ENCODE data around the gene GJB1. TPM values are rescaled to one million over a fixed set of nuclear protein-coding genes. Genes with fewer than 3 reads are reported as not detected.

GJB1 gene
- polyA plus RNA-seq, 3 donors: not detected

- peak overlapping the region; percentile 92 for H3K4me2 ChIP-seq (replicated peaks; ENCODE audit: extremely low read depth, low read length, poor library complexity, severe bottlenecking)
- peaks cover 28 to 33% of the 10 kb centered on the region in 2 donors for H3K4me1 ChIP-seq (ENCODE audit: control insufficient read depth in 1 of 2, insufficient read depth in 2 of 2, low read length in 2 of 2)
- H3K9ac ChIP-seq (ENCODE audit: insufficient read depth, low read length, poor library complexity, severe bottlenecking): peak overlapping the region; percentile 15
- peak overlapping the region; percentile 77 for H3K4me3 Mint-ChIP-seq
- peak overlapping the region in 1 of 2 donors; percentile 31 for H3K27ac ChIP-seq (ENCODE audit: low read depth in 1 of 2, low read length in 2 of 2)
- peaks cover 0 to 11% (median 0%) of the 10 kb centered on the region in 3 donors for H3K27me3 Mint-ChIP-seq (ENCODE audit: low read depth in 3 of 3)
- intact Hi-C loops (cut with micrococcal nuclease): loop anchor here in 1 of 2 donors (10.0 kb wide), 1 partner anchor 57 kb away; no protein-coding TSS in a partner anchor
- peaks cover 34 to 36% of the 10 kb centered on the region in 2 donors for H3K36me3 ChIP-seq (replicated peaks in 1 of 2; ENCODE audit: control insufficient read depth in 1 of 2, insufficient read depth in 2 of 2, low read length in 2 of 2)
- H3K27ac Mint-ChIP-seq: peak overlapping the region in 2 of 7 donors; percentile 12 to 57
- WGBS (ENCODE audit: insufficient coverage): no CpG with 5 or more reads among the region's 8 CpGs
- H3K27me3 ChIP-seq (ENCODE audit: control insufficient read depth in 2 of 2, insufficient read depth in 2 of 2, low read length in 2 of 2): no peaks in the 10 kb centered on the region
- H3K4me1 Mint-ChIP-seq: peaks cover 36% of the 10 kb centered on the region
- H3K36me3 Mint-ChIP-seq: peaks cover 35 to 37% of the 10 kb centered on the region in 2 donors
- no peaks in the 10 kb centered on the region for H4K20me1 ChIP-seq (ENCODE audit: insufficient read depth, low read length)
- peaks cover 12% of the 10 kb centered on the region for H3K79me2 ChIP-seq (ENCODE audit: insufficient read depth, low read length)
- no peaks in the 10 kb centered on the region for H3K9me3 ChIP-seq (replicated peaks in 1 of 2; ENCODE audit: control insufficient read depth in 1 of 2, insufficient read depth in 1 of 2, low read length in 2 of 2)
- no peak for TF ChIP-seq CTCF (IDR thresholded peaks at IDR 0.05)
- H3K4me3 ChIP-seq (replicated peaks in 1 of 3; ENCODE audit: low read depth in 2 of 3, low read length in 3 of 3): peak overlapping the region in 2 of 3 experiments; percentile 8 to 90
- H3K9me3 Mint-ChIP-seq: peaks cover 0 to 5% (median 0%) of the 10 kb centered on the region in 7 donors
- peak overlapping the region; percentile 41 for H2AFZ ChIP-seq (ENCODE audit: insufficient read depth, low read depth, low read length, poor library complexity, severe bottlenecking)
- DNase-seq: no peak
Observed at GRCh38 chrX:71251466-71251973, 28.5 kb downstream of the GJB1 start.

GRCh38 chrX:71252221-71252620 is 29.2 kb downstream of the GJB1 start:
- H3K27me3 Mint-ChIP-seq (ENCODE audit: low read depth in 3 of 3): peaks cover 0 to 11% (median 0%) of the 10 kb centered on the region in 3 donors
- intact Hi-C loops (cut with micrococcal nuclease): loop anchor here in 1 of 2 donors (10.0 kb wide), 1 partner anchor 57 kb away; no protein-coding TSS in a partner anchor
- no peaks in the 10 kb centered on the region for H4K20me1 ChIP-seq (ENCODE audit: insufficient read depth, low read length)
- WGBS (ENCODE audit: insufficient coverage): 0% methylated on average over 1 of the region's 2 CpGs
- peaks cover 29 to 30% of the 10 kb centered on the region in 2 donors for H3K36me3 Mint-ChIP-seq
- H3K27ac ChIP-seq (ENCODE audit: low read depth in 1 of 2, low read length in 2 of 2): no peak overlapping the region
- H3K4me2 ChIP-seq (replicated peaks; ENCODE audit: extremely low read depth, low read length, poor library complexity, severe bottlenecking): peak overlapping the region; percentile 92
- no peaks in the 10 kb centered on the region for H3K27me3 ChIP-seq (ENCODE audit: control insufficient read depth in 2 of 2, insufficient read depth in 2 of 2, low read length in 2 of 2)
- no peak for TF ChIP-seq CTCF (IDR thresholded peaks at IDR 0.05)
- peaks cover 36% of the 10 kb centered on the region for H3K4me1 Mint-ChIP-seq
- H3K79me2 ChIP-seq (ENCODE audit: insufficient read depth, low read length): peaks cover 12% of the 10 kb centered on the region
- DNase-seq: no peak
- H3K36me3 ChIP-seq (replicated peaks in 1 of 2; ENCODE audit: control insufficient read depth in 1 of 2, insufficient read depth in 2 of 2, low read length in 2 of 2): peaks cover 27 to 29% of the 10 kb centered on the region in 2 donors
- H3K4me3 ChIP-seq (replicated peaks in 1 of 3; ENCODE audit: low read depth in 2 of 3, low read length in 3 of 3): peak overlapping the region in 1 of 3 experiments; percentile 90
- peak overlapping the region in 1 of 7 donors; percentile 13 for H3K27ac Mint-ChIP-seq
- peak overlapping the region; percentile 77 to 89 for H3K4me3 Mint-ChIP-seq
- H2AFZ ChIP-seq (ENCODE audit: insufficient read depth, low read depth, low read length, poor library complexity, severe bottlenecking): no peak overlapping the region
- H3K9me3 Mint-ChIP-seq: peaks cover 0 to 5% (median 0%) of the 10 kb centered on the region in 7 donors
- no peak overlapping the region for H3K9ac ChIP-seq (ENCODE audit: insufficient read depth, low read length, poor library complexity, severe bottlenecking)
- H3K4me1 ChIP-seq (ENCODE audit: control insufficient read depth in 1 of 2, insufficient read depth in 2 of 2, low read length in 2 of 2): peaks cover 28 to 33% of the 10 kb centered on the region in 2 donors
- no peaks in the 10 kb centered on the region for H3K9me3 ChIP-seq (replicated peaks in 1 of 2; ENCODE audit: control insufficient read depth in 1 of 2, insufficient read depth in 1 of 2, low read length in 2 of 2)
